Activated T-helper 17 cell treated with anti-CD3 and anti-CD28 coated beads, Interleukin-2, amount 50 U/mL, for 72 hours (primary cell): ENCODE results near the gene TSPAN14. TPM values are rescaled to one million over a fixed set of nuclear protein-coding genes. Genes with fewer than 3 reads are reported as not detected.
"Not testable (repeated sequence)": the region's sequence is repeated elsewhere in the genome, so short reads cannot be mapped to it uniquely, and the experiment has no call there.

Experiments
- ATAC-seq: fragments of 150-1000 bp; cut with Tn5 transposase; replicated peaks from 2 replicates; pipeline ENCODE4 v1.10.0; 2021; ENCODE audit warnings: mild to moderate bottlenecking, moderate library complexity
- H3K27ac Mint-ChIP-seq: one replicate; pipeline ENCODE4 v1.8.0; 2022; ENCODE audit warnings: mixed read lengths
- H3K27me3 Mint-ChIP-seq: one replicate; pipeline ENCODE4 v1.8.0; 2022; ENCODE audit warnings: mixed read lengths
- H3K36me3 Mint-ChIP-seq: one replicate; pipeline ENCODE4 v1.8.0; 2022; ENCODE audit warnings: low read depth, mild to moderate bottlenecking, mixed read lengths
- H3K4me1 Mint-ChIP-seq: one replicate; pipeline ENCODE4 v1.8.0; 2022; ENCODE audit warnings: mixed read lengths
- H3K4me3 Mint-ChIP-seq: one replicate; pipeline ENCODE4 v1.8.0; 2022; ENCODE audit warnings: mild to moderate bottlenecking, mixed read lengths
- H3K9me3 Mint-ChIP-seq: one replicate; pipeline ENCODE4 v1.8.0; 2022; ENCODE audit warnings: mixed read lengths
- total RNA-seq, 2 donors: library from RNA; stranded (reverse); gene quantifications; one replicate each; pipeline ENCODE4 v1.2.3, GENCODE V29; 2022

The TSPAN14 gene
- total RNA-seq, 2 donors from 2014 or later: 61.9 to 64.5 TPM

DNA sequence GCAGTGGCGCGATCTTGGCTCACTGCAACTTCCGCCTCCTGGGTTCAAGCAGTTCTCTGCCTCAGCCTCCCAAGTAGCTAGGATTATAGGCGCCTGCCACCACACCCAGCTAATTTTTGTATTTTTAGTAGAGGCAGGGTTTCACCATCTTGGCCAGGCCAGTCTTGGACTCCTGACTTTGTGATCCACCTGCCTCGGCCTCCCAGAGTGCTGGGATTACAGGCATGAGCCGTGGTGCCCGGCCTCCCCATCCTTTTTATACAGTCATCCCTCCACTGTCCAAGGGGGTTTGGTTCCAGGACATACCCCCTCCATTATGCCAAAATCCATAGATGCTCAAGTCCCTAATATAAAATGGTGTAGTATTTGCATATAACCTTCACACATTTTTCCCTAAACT lies 21.5 kb downstream of the TSPAN14 start:
- peaks cover 74% of the 10 kb centered on the region for H3K36me3 Mint-ChIP-seq
- H3K9me3 Mint-ChIP-seq, H3K27me3 Mint-ChIP-seq, H3K4me3 Mint-ChIP-seq, ATAC-seq: not testable (repeated sequence)
- peaks cover 57% of the 10 kb centered on the region for H3K4me1 Mint-ChIP-seq
- peak overlapping the region; percentile 99 for H3K27ac Mint-ChIP-seq

DNA sequence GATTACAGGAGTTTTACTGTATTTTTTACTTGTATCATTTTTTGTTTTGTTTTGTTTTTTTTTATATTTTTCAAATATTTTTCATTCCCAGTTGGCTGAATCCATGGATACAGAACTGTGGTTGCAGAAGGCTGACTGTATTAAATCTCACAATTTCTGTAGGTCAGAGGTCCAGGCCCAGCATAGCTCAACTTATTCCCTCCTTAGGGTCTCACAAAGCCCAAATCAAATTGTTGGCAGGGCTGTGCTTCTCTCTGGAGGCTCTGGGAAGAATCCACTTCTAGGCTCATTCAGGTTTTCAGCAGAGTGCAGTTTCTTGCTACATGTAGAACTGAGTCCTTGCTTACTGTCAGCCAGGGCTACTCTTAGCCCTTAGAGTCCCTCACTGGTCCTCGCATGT lies 22.6 kb downstream of the TSPAN14 start:
- Mint-ChIP-seq H3K36me3 (peaks cover 74% of the 10 kb centered on the region), H3K4me3 (peak overlapping the region; percentile 70), H3K27ac (peak overlapping the region; percentile 89), H3K9me3 (peaks cover 5% of the 10 kb centered on the region), H3K4me1 (peaks cover 55% of the 10 kb centered on the region), H3K27me3 (no peaks in the 10 kb centered on the region)
- no peak for ATAC-seq

DNA sequence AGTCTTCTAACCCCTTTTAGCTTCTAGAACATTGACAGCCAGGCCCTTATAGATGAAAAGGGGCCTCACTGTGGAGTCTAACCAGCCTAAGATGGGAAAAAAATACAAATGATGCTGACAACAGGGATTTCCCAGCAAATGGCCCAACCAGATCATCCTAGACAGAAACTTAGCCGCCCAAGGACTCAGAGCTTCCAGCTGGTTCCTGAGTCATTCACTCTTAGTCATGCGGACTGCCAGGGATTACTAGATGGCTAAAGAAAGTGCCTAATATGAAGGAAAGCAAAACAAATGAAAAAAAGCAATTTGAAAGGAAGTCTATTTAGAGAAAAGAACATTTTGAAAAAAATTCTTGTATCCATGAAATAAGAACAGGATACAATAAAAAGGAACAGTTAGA lies 23.7 kb downstream of the TSPAN14 start:
- peaks cover 48% of the 10 kb centered on the region for H3K4me1 Mint-ChIP-seq
- peak overlapping the region; percentile 89 for H3K27ac Mint-ChIP-seq
- H3K36me3 Mint-ChIP-seq: peaks cover 71% of the 10 kb centered on the region

DNA sequence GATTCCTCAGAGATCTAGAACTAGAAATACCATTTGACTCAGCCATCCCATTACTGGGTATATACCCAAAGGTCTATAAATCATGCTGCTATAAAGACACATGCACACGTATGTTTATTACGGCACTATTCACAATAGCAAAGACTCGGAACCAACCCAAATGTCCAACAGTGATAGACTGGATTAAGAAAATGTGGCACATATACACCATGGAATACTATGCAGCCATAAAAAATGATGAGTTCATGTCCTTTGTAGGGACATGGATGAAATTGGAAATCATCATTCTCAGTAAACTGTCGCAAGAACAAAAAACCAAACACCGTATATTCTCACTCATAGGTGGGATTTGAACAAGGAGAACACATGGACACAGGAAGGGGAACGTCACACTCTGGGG lies 26.3 kb downstream of the TSPAN14 start:
- not testable (repeated sequence) for H3K4me3 Mint-ChIP-seq
- Mint-ChIP-seq H3K4me1 (peaks cover 54% of the 10 kb centered on the region), H3K36me3 (peaks cover 72% of the 10 kb centered on the region)

More for the DNA sequence above, 23.7 kb downstream of the TSPAN14 start:
- H3K4me3 Mint-ChIP-seq: peak overlapping the region; percentile 70
- ATAC-seq: peak; percentile 87
- no peaks in the 10 kb centered on the region for H3K27me3 Mint-ChIP-seq
- peaks cover 5% of the 10 kb centered on the region for H3K9me3 Mint-ChIP-seq

DNA sequence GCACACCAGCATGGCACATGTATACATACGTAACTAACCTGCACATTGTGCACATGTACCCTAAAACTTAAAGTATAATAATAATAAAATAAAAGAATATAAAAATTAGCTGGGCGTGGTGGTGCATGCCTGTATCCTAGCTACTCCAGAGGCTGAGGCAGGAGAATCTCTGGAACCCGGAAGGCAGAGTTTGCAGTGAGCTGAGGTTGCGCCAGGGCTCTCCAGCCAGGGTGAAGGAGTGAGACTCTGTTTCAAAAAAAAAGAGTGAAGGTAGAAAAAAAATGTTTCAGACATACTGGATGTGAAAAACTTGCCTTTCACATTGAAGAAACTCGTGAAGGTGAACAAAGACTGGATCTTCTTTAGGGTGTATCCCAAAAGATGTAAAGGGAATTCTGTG lies 26.7 kb downstream of the TSPAN14 start:
- H3K36me3 Mint-ChIP-seq: peaks cover 77% of the 10 kb centered on the region
- ATAC-seq: no peak
- H3K9me3 Mint-ChIP-seq: peaks cover 5% of the 10 kb centered on the region
- H3K4me1 Mint-ChIP-seq: peaks cover 59% of the 10 kb centered on the region
- H3K27ac Mint-ChIP-seq: peak overlapping the region; percentile 13
- no peaks in the 10 kb centered on the region for H3K27me3 Mint-ChIP-seq
- no peak overlapping the region for H3K4me3 Mint-ChIP-seq

More for the DNA sequence above, 26.3 kb downstream of the TSPAN14 start:
- not testable (repeated sequence) for ATAC-seq, H3K9me3 Mint-ChIP-seq, H3K27ac Mint-ChIP-seq, H3K27me3 Mint-ChIP-seq

DNA sequence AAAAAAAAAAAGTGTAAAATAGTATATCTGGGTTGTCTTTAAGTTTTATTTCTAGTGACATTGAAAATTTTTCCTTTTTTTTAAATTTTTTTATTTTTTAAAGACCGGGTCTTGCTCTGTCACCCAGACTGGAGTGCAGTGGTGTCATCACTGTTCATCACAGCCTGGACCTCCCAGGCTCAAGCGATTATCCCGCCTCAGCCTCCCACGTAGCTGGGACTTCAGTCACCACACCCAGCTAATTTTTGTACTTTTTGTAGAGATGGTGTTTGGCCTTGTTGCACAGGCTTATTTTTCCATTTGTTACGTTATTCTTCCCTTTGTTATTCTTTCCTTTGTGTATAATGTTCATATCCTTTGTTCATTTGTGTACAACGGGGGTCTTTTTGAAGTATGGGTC lies 30.1 kb downstream of the TSPAN14 start:
- Mint-ChIP-seq H3K9me3 (no peaks in the 10 kb centered on the region), H3K36me3 (peaks cover 77% of the 10 kb centered on the region), H3K27ac (peak overlapping the region; percentile 64), H3K27me3 (no peaks in the 10 kb centered on the region), H3K4me1 (peaks cover 66% of the 10 kb centered on the region), H3K4me3 (peak overlapping the region; percentile 65)
- no peak for ATAC-seq

DNA sequence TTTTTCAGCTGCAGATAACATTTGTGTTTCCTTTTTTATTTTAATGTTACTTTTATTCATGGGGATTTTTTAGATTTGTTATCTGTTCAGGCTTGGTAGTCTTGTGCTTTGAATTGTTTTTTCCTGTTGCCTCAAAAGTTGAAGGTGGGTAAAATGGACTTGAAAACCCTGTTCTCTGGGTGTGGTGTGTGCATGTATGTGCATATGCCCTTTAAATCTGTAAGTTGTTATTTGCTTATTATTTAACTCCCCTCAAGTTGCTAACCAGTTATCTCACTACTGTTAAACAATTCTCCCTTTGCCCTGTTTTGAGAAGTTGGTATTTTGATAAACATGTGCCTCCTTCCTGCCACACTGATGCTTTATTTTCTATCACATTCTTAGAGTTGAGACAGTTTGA lies 30.6 kb downstream of the TSPAN14 start:
- H3K27ac Mint-ChIP-seq: peak overlapping the region; percentile 64
- no peak for ATAC-seq
- H3K4me3 Mint-ChIP-seq: peak overlapping the region; percentile 65

DNA sequence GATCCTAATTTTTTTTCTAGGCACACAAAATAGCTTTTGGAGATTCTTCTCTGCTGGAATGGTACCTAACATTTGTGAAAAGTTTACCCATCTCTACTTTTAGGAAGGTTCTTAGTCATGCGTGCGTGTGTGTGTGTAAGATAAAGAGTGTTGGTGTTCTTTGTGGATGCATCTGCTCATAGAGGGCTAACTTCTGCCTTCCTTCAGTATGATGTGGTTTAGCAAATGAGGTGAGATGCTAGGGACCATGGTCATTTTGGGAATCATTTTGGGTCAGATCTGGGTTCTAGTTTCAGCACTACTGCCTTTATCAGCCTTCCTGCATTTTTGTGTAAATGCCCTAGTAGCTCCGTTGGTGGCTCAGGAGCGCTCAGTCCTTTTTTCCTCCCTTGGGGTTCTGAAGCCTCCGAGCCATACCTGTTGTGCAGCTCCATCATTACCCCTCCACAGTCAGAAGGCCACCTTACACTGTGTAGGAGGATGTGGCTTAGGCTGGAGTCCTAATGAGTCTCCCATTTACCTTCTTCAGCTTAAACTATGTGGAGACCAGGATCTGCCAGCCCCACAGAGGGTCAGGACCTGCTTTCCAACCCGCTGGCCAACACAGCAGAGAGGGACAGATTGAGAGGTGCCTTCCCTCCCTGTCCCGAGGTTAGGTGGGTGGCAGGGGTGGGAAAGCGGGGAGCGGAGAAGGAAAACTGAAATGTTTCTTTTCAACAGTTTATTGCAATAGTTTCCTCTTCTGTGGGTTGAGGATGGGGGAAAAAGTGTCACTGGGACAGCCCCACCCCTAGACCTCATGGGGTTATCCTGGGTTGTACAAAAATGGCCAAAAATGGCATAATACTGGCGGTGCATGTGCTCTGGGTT lies 31.2 kb downstream of the TSPAN14 start:
- H3K9me3 Mint-ChIP-seq: no peaks in the 10 kb centered on the region
- peaks cover 83% of the 10 kb centered on the region for H3K36me3 Mint-ChIP-seq
- peak overlapping the region; percentile 64 for H3K27ac Mint-ChIP-seq
- peaks cover 73% of the 10 kb centered on the region for H3K4me1 Mint-ChIP-seq
- peak overlapping the region; percentile 65 for H3K4me3 Mint-ChIP-seq
- no peaks in the 10 kb centered on the region for H3K27me3 Mint-ChIP-seq
- peak; percentile 68 for ATAC-seq

More for the DNA sequence above, 30.6 kb downstream of the TSPAN14 start:
- H3K4me1 Mint-ChIP-seq: peaks cover 69% of the 10 kb centered on the region
- no peaks in the 10 kb centered on the region for H3K9me3 Mint-ChIP-seq
- H3K36me3 Mint-ChIP-seq: peaks cover 81% of the 10 kb centered on the region
- no peaks in the 10 kb centered on the region for H3K27me3 Mint-ChIP-seq

DNA sequence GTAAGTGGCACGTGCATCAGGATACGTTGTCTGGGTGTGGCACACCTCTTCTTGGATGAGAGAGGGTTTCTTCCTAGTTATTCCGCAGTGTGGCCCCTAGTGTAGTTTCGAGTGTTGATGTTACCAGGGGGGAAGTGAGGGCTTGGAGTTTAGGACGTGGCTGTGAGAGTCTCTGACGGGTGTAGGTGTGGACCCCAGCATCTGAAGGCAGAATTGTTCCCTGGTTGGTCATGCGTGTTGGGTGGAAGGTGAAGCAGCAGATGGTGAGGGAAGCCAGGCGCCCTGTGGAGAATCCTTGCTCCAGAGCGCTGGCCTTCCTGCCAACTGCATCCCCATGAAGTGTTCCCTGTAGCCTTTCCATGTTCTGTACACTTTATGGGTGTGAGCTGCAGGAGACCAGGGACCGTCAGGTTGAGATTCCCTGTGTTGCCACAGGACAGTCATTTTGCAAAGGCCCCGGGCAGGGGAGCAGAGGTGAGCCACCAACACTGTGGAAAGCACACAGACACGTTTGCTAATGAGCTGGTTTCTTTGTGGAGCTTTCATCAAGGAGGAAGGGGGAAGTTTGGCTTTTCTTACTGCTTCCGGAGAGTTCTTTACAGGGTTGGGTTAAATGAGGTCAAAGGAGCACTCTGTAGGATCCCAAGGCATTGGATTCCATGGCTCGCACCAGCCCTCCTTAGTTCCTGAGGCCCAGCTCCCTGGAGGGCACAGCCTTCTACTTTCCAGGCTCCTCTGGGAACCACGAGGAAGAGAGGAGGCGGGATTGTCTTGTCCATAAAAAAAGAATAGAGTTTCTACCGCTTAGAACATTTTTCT lies 32.0 kb downstream of the TSPAN14 start:
- Mint-ChIP-seq H3K4me1 (peaks cover 74% of the 10 kb centered on the region), H3K27me3 (no peaks in the 10 kb centered on the region), H3K27ac (peak overlapping the region; percentile 64), H3K4me3 (peak overlapping the region; percentile 65), H3K9me3 (no peaks in the 10 kb centered on the region), H3K36me3 (peaks cover 83% of the 10 kb centered on the region)
- peak; percentile 43 for ATAC-seq

DNA sequence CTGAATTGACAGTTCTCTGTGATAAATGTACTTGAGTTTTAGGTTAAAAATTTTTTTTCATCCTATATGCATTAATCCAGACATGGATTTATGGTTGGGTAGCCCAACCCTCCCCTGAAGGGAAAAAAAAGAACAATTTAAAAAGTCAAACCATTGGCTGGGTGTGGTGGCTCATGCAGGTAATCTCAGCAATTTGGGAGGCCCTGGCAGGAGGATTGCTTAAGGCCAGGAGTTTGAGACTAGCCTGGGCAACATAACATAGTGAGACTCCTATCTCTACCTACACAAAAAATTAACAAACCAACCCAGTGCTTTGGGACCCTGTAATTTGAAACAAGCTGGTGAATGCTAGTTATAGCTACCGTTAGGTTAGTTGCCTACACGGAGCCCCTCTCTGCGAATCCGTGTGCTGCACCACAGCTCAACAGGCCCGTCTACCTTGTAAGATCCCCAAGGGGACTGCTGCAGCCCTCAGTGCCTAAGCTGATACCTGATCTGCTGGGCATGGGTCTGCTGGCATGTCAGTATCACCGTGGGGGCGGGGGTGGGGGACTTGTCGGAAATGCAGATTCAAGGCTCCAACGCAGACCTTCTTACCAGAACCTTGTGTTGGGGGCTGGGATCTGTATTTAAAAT lies 32.8 kb downstream of the TSPAN14 start:
- Mint-ChIP-seq H3K4me3 (peak overlapping the region; percentile 65), H3K9me3 (no peaks in the 10 kb centered on the region), H3K4me1 (peaks cover 75% of the 10 kb centered on the region), H3K36me3 (peaks cover 83% of the 10 kb centered on the region), H3K27ac (peak overlapping the region; percentile 64), H3K27me3 (no peaks in the 10 kb centered on the region)
- no peak for ATAC-seq

DNA sequence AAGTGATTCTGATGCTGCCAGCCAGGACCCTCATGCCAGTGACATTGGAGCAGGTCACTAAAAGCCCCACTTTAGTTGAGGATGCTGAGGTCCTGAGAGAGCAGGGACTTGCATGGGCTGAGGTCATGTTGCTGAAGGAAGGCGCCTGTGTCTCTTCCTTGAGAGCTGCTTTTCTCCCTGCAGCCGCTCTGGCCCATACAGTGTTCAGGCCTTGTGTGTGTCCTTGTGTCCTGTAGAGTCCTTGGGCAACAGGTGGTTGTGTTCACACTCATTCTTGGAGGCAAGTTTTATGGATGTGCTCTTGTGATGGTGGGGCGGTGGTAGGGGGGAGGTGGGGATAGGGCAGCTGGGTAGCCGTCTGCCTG lies 33.3 kb downstream of the TSPAN14 start:
- Mint-ChIP-seq H3K36me3 (peaks cover 84% of the 10 kb centered on the region), H3K27ac (peak overlapping the region; percentile 64), H3K4me3 (peak overlapping the region; percentile 65), H3K9me3 (no peaks in the 10 kb centered on the region), H3K4me1 (peaks cover 73% of the 10 kb centered on the region), H3K27me3 (no peaks in the 10 kb centered on the region)
- ATAC-seq: no peak

DNA sequence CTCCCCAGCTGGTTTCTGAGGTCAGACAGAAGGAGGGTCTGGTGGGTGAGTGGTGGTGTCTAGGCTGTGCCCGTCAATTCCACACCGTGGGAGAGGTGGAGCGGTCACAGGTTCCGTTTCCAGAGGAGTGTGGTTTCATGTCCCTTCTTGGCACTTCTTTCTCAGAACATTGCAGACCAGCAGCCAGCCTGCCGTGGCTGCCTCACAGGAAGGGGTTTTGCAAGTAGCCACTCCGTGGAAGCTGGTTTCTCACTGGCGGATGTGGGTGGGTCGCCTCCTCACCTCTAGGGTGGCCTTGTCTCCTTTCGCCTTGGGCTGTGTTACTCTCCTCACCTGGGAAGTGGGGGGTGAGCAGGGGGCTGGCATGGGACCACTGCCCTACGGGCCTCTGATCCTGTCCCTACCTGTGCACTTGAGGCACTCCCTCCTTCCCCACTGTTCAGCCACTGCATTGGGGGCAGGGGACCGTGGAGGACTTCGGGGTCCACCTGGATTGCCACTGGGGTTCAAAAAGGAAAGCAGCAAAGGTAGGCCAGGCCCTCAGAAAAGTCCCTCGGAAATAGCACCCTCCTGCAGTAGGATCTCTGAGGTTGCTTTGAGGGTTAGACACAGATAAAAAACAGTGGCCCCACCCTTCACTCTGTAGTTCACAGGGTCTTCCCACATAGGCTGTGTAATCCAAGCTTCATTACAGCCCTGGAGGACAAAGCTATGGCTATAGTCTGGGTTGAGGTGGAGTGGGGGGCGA lies 33.9 kb downstream of the TSPAN14 start:
- H3K9me3 Mint-ChIP-seq: no peaks in the 10 kb centered on the region
- no peaks in the 10 kb centered on the region for H3K27me3 Mint-ChIP-seq
- H3K36me3 Mint-ChIP-seq: peaks cover 86% of the 10 kb centered on the region
- ATAC-seq: peak; percentile 57
- peak overlapping the region; percentile 64 for H3K27ac Mint-ChIP-seq
- peaks cover 73% of the 10 kb centered on the region for H3K4me1 Mint-ChIP-seq
- H3K4me3 Mint-ChIP-seq: peak overlapping the region; percentile 65

DNA sequence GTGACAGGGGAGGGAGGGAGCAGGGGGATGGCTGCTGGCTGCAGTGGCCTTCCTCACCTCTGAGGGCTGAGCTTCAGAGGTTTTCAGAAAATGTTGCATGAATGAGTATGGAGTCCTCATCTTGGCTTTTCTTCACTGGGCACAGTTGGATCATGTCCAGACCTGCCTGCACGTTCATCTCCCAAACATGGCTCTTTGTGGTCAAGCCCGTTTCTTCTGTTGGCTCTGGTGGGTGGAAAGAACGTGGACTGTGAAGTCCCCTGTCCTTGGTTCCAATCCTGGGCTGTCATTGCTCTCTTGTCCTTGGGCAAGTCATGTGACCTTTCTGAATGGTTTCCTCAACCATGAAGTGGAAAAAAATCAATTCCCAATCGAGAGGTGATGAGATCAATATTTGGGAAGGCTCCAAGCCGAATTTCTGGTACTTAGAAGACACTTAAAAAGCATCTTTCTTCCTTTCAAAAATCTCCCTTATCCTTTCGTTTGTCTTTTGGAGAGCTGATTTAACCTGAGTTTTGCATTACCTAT lies 34.5 kb downstream of the TSPAN14 start:
- ATAC-seq: no peak
- Mint-ChIP-seq H3K36me3 (peaks cover 86% of the 10 kb centered on the region), H3K4me1 (peaks cover 71% of the 10 kb centered on the region), H3K27me3 (no peaks in the 10 kb centered on the region), H3K9me3 (no peaks in the 10 kb centered on the region), H3K27ac (peak overlapping the region; percentile 64), H3K4me3 (peak overlapping the region; percentile 65)
